ENCODE measurements around the gene CDKL1.
"Not testable (repeated sequence)": the region's sequence is repeated elsewhere in the genome, so short reads cannot be mapped to it uniquely, and the experiment has no call there.

CDKL1 gene

GRCh38 chr14:50364792-50365191 lies 31.9 kb downstream of the CDKL1 start:
- H3K36me3 ChIP-seq (ENCODE audit: insufficient read depth, low read depth, low read length), result no peaks in the 10 kb centered on the region
- no peak overlapping the region for H3K4me3 ChIP-seq (ENCODE audit: low read length)
- no peak overlapping the region for H3K27ac ChIP-seq (ENCODE audit: low read length)
- H3K4me1 ChIP-seq (ENCODE audit: insufficient read depth, low read length), result no peaks in the 10 kb centered on the region
- no peaks in the 10 kb centered on the region for H3K9me3 ChIP-seq (ENCODE audit: insufficient read depth, low read depth, low read length)
- no peak overlapping the region for H3K9ac ChIP-seq (ENCODE audit: low read depth, low read length)
- no peaks in the 10 kb centered on the region for H3K27me3 ChIP-seq (ENCODE audit: insufficient read depth, low read length)

DNA sequence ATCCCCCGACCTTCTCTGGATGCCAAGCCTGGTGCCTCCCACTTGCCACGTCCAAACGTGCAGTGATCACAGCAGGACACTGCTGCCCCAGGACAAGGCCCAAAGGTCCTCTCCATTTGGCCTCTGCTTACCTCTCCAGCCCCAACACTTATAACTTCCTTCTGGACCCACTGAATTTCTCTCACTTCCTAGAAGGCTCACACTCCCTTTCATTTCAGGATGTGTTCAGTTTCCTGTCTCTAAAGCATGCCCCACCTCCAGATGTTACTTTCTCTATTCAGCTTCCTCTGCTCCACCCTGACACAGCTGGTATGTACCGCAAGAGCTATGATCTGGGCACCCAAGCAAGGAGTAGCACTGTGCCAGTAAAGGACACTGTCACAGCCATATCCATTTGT lies 33.0 kb downstream of the CDKL1 start:
- Histone ChIP-seq H3K36me3 (ENCODE audit: insufficient read depth, low read depth, low read length) (no peaks in the 10 kb centered on the region), H3K27ac (ENCODE audit: low read length) (no peak overlapping the region), H3K27me3 (ENCODE audit: insufficient read depth, low read length) (no peaks in the 10 kb centered on the region), H3K4me1 (ENCODE audit: insufficient read depth, low read length) (no peaks in the 10 kb centered on the region), H3K4me3 (ENCODE audit: low read length) (no peak overlapping the region), H3K9ac (ENCODE audit: low read depth, low read length) (no peak overlapping the region), H3K9me3 (ENCODE audit: insufficient read depth, low read depth, low read length) (no peaks in the 10 kb centered on the region)

DNA sequence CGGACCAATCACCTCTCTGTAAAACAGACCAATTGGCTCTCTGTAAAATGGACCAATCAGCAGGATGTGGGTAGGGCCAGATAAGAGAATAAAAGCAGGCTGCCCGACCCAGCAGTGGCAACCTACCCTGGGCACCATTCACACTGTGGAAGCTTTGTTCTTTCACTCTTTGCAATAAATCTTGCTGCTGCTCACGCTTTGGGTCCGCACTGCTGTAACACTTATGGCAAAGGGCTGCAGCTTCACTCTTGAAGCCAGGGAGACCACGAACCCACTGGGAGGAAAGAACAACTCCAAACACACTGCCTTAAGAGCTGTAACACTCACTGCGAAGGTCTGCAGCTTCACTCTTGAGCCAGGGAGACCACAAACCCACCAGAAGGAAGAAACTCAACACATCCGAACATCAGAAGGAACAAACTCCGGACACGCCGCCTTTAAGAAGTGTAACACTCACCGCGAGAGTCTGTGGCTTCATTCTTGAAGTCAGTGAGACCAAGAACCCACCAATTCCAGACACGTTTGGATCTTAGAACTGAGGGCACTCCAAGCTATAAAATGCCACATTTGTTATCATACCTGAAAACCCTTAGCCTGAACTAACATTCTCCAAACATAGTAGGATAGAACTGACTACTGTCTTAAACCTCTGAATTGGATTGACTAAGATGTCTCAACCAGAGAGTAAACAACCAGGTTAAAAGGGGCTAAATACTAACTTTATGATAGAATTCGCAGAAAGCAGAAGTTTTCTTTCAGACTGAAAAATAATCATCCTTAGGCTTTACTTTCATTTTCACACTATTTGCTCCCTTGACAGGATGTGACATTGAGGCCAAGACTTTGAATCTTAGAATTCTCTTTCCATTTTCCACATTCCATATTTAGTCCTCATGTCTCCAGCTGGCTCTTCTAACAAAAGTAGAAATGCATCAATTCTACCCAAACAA lies 33.6 kb downstream of the CDKL1 start:
- H3K27me3 ChIP-seq (ENCODE audit: insufficient read depth, low read length), result no peaks in the 10 kb centered on the region

DNA sequence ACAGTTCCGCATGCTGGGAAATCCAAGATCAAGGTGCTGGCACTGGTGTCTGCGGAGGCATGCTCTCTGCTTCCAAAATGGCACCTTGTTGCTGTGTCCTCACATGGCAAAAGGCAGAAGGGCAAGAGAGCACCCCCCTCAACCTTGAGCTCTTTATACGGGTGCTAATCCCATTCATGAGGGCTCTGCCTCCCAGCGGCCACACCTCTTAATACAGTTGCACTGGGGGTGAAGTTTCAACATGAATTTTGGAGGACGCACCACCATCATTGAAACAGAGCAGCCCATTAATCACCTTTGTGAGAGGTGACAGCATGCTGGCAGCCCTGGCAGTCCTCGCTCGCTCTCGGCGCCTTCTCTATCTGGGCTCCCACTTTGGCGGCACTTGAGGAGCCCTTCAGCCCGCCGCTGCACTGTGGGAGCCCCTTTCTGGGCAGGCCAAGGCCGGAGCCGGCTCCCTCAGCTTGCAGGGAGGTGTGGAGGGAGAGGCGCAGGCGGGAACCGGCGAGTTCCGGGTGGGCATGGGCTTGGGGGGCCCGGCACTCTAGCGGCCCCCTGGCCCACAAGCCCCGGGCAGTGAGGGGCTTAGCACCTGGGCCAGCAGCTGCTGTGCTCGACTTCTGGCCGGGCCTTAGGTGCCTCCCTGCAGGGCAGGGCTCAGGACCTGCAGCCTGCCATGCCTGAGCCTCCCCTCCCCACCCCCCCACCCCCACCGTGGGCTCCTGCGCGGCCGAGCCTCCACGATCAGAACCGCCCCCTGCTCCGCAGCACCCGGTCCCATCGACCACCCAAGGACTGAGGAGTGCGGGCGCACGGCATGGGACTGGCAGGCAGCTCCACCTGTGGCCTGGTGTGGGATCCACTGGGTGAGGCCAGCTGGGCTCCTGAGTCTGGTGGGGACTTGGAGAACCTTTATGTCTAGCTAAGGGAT lies 34.9 kb downstream of the CDKL1 start:
- not testable (repeated sequence) for H3K4me1 ChIP-seq (ENCODE audit: insufficient read depth, low read length); H3K27me3 ChIP-seq (ENCODE audit: insufficient read depth, low read length); H3K36me3 ChIP-seq (ENCODE audit: insufficient read depth, low read depth, low read length); H3K27ac ChIP-seq (ENCODE audit: low read length); H3K9me3 ChIP-seq (ENCODE audit: insufficient read depth, low read depth, low read length); H3K4me3 ChIP-seq (ENCODE audit: low read length); H3K9ac ChIP-seq (ENCODE audit: low read depth, low read length)

More for the DNA sequence above, 33.6 kb downstream of the CDKL1 start:
- Histone ChIP-seq H3K9me3 (ENCODE audit: insufficient read depth, low read depth, low read length) (no peaks in the 10 kb centered on the region), H3K9ac (ENCODE audit: low read depth, low read length) (no peak overlapping the region), H3K36me3 (ENCODE audit: insufficient read depth, low read depth, low read length) (no peaks in the 10 kb centered on the region), H3K27ac (ENCODE audit: low read length) (no peak overlapping the region), H3K4me1 (ENCODE audit: insufficient read depth, low read length) (no peaks in the 10 kb centered on the region), H3K4me3 (ENCODE audit: low read length) (no peak overlapping the region)

DNA sequence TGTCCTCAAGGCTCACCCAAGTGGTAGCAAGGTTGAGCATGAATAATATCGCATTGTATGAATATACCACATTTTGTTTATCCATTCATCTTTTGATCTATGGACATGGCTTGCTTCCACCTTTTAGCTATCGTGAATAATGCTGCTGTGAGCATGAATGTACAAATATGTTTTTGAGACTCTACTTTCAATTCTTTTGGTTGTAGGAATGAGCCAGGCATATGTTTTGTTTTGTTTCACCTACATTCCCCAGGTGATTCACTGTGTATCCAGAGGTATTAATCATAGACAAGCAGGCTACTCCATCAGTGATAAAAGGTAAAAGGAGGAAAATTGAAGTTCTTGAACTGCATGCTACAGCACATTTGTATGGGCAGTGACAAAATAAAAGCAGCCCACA lies 35.8 kb downstream of the CDKL1 start:
- Histone ChIP-seq H3K9me3 (ENCODE audit: insufficient read depth, low read depth, low read length) (no peaks in the 10 kb centered on the region), H3K4me3 (ENCODE audit: low read length) (no peak overlapping the region), H3K9ac (ENCODE audit: low read depth, low read length) (no peak overlapping the region), H3K27ac (ENCODE audit: low read length) (no peak overlapping the region), H3K4me1 (ENCODE audit: insufficient read depth, low read length) (no peaks in the 10 kb centered on the region), H3K36me3 (ENCODE audit: insufficient read depth, low read depth, low read length) (no peaks in the 10 kb centered on the region), H3K27me3 (ENCODE audit: insufficient read depth, low read length) (no peaks in the 10 kb centered on the region)

- Histone ChIP-seq H3K36me3 (ENCODE audit: insufficient read depth, low read depth, low read length) (no peaks in the 10 kb centered on the region), H3K4me1 (ENCODE audit: insufficient read depth, low read length) (no peaks in the 10 kb centered on the region), H3K9me3 (ENCODE audit: insufficient read depth, low read depth, low read length) (no peaks in the 10 kb centered on the region), H3K4me3 (ENCODE audit: low read length) (no peak overlapping the region), H3K9ac (ENCODE audit: low read depth, low read length) (no peak overlapping the region), H3K27me3 (ENCODE audit: insufficient read depth, low read length) (no peaks in the 10 kb centered on the region), H3K27ac (ENCODE audit: low read length) (no peak overlapping the region)
Measured at GRCh38 chr14:50360093-50360492, 36.6 kb downstream of the CDKL1 start.

DNA sequence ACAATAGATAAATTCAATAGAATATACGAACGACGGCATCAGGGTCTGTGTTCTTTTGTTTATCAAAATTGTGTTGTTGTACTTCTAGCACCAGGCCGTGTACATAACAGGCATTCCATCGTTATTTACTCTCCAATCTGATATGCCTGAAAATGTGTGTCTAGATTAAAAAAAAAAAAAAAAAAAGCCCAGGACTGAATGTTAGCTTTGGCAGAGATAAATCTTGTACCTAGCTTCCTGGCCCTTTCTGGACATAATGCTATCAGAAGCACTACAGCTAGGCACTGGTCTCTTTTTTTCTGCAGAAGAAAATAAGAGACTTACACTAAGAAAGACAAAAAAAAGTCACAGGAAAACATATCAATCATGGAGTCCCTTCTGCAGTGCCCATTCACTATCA lies 37.0 kb downstream of the CDKL1 start:
- no peaks in the 10 kb centered on the region for H3K36me3 ChIP-seq (ENCODE audit: insufficient read depth, low read depth, low read length)

GRCh38 chr14:50357753-50358395 lies 38.8 kb downstream of the CDKL1 start:
- no peak overlapping the region for H3K9ac ChIP-seq (ENCODE audit: low read depth, low read length)
- H3K36me3 ChIP-seq (ENCODE audit: insufficient read depth, low read depth, low read length), result no peaks in the 10 kb centered on the region
- no peak overlapping the region for H3K4me3 ChIP-seq (ENCODE audit: low read length)
- H3K27me3 ChIP-seq (ENCODE audit: insufficient read depth, low read length), result no peaks in the 10 kb centered on the region
- no peaks in the 10 kb centered on the region for H3K4me1 ChIP-seq (ENCODE audit: insufficient read depth, low read length)
- H3K9me3 ChIP-seq (ENCODE audit: insufficient read depth, low read depth, low read length), result no peaks in the 10 kb centered on the region
- no peak overlapping the region for H3K27ac ChIP-seq (ENCODE audit: low read length)

More for the DNA sequence above, 37.0 kb downstream of the CDKL1 start:
- H3K9me3 ChIP-seq (ENCODE audit: insufficient read depth, low read depth, low read length), result no peaks in the 10 kb centered on the region
- no peak overlapping the region for H3K9ac ChIP-seq (ENCODE audit: low read depth, low read length)
- no peak overlapping the region for H3K4me3 ChIP-seq (ENCODE audit: low read length)
- H3K27ac ChIP-seq (ENCODE audit: low read length), result no peak overlapping the region
- no peaks in the 10 kb centered on the region for H3K4me1 ChIP-seq (ENCODE audit: insufficient read depth, low read length)
- no peaks in the 10 kb centered on the region for H3K27me3 ChIP-seq (ENCODE audit: insufficient read depth, low read length)

DNA sequence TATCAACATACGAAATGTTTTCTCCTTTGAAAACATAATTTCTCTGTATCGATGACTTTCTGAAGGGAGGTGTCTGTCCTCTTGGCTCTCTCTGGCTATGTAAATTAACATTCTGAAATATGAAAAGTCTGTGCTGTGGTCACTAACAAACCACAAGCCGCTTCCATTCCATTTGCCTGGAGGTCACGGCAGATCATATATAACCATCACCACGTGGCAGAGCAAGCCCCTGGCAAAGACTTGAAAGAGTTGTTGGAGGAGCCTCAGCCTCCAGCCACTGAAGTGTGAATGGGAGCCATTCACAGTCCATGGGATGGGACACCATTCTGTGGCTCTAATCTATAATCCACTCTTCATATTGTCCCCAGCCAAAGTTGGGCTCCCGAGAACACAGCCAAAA lies 39.6 kb downstream of the CDKL1 start:
- H3K9me3 ChIP-seq (ENCODE audit: insufficient read depth, low read depth, low read length), result no peaks in the 10 kb centered on the region
- no peak overlapping the region for H3K27ac ChIP-seq (ENCODE audit: low read length)
- no peaks in the 10 kb centered on the region for H3K27me3 ChIP-seq (ENCODE audit: insufficient read depth, low read length)
- no peak overlapping the region for H3K9ac ChIP-seq (ENCODE audit: low read depth, low read length)
- H3K36me3 ChIP-seq (ENCODE audit: insufficient read depth, low read depth, low read length), result no peaks in the 10 kb centered on the region
- H3K4me3 ChIP-seq (ENCODE audit: low read length), result no peak overlapping the region
- no peaks in the 10 kb centered on the region for H3K4me1 ChIP-seq (ENCODE audit: insufficient read depth, low read length)

GRCh38 chr14:50356283-50356682 lies 40.4 kb downstream of the CDKL1 start:
- not testable (repeated sequence) for H3K36me3 ChIP-seq (ENCODE audit: insufficient read depth, low read depth, low read length); H3K9me3 ChIP-seq (ENCODE audit: insufficient read depth, low read depth, low read length); H3K4me3 ChIP-seq (ENCODE audit: low read length); H3K27ac ChIP-seq (ENCODE audit: low read length); H3K27me3 ChIP-seq (ENCODE audit: insufficient read depth, low read length); H3K9ac ChIP-seq (ENCODE audit: low read depth, low read length); H3K4me1 ChIP-seq (ENCODE audit: insufficient read depth, low read length)

DNA sequence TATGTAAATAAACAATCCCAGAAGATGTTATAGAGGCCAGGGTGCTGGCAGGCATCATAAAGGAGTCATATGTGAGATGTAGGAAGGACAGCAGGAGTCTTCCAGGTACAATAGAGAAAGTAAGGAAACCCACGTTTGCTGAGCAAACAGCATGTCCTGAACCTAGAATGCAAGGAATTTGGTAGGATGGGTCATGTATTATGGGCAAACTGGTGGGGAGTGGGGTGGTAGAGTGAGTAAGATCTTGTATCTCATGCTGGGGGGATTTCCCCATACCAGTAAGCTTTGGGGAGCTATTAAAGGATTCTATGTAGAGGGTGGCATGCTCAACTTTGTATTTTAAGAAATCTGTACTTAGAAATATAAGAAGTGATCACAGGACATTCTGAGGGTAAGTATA lies 41.0 kb downstream of the CDKL1 start:
- Histone ChIP-seq H3K4me3 (ENCODE audit: low read length) (no peak overlapping the region), H3K9me3 (ENCODE audit: insufficient read depth, low read depth, low read length) (no peaks in the 10 kb centered on the region), H3K27me3 (ENCODE audit: insufficient read depth, low read length) (no peaks in the 10 kb centered on the region), H3K4me1 (ENCODE audit: insufficient read depth, low read length) (no peaks in the 10 kb centered on the region), H3K27ac (ENCODE audit: low read length) (no peak overlapping the region), H3K36me3 (ENCODE audit: insufficient read depth, low read depth, low read length) (no peaks in the 10 kb centered on the region), H3K9ac (ENCODE audit: low read depth, low read length) (no peak overlapping the region)

Data from iPS-20b (cell line).